GM23338 (cell line): Measurements from ENCODE around the gene FGGY. TPM values are rescaled to one million over a fixed set of nuclear protein-coding genes. Genes with fewer than 3 reads are reported as not detected.

Experiments used
- ATAC-seq: fragments of 200-7000 bp; cut with Tn5 transposase; 3 replicates; pipeline ENCODE4 v1.9.1; 2020
- DNase-seq: peaks from one replicate; pipeline ENCODE4 v3.0.0-alpha.2; 2015; ENCODE audit warnings: low spot score
- H2AFZ ChIP-seq: fragments of 200-600 bp; sonication (generic); 2 replicates; pipeline ENCODE4 v1.8.0; 2016; ENCODE audit warnings: antibody characterized with exemption, mild to moderate bottlenecking, moderate library complexity
- H3F3A ChIP-seq: fragments of 200-600 bp; sonication (generic); replicated peaks from 2 replicates; pipeline ENCODE4 v1.8.0; 2017; ENCODE audit warnings: antibody characterized with exemption, mixed run types, low read depth
- H3K27ac ChIP-seq: fragments of 200-600 bp; sonication (generic); 2 replicates; pipeline ENCODE4 v1.6.1; 2016; ENCODE audit warnings: low read depth
- H3K27me3 ChIP-seq: fragments of 200-600 bp; sonication (generic); 2 replicates; pipeline ENCODE4 v1.8.0; 2016; ENCODE audit warnings: mild to moderate bottlenecking, mixed run types, moderate library complexity; ENCODE audit not compliant: insufficient read depth
- H3K36me3 ChIP-seq: fragments of 200-600 bp; sonication (generic); 2 replicates; pipeline ENCODE4 v1.8.0; 2016; ENCODE audit warnings: mild to moderate bottlenecking; ENCODE audit not compliant: insufficient read depth
- H3K4me1 ChIP-seq: fragments of 200-600 bp; sonication (generic); 2 replicates; pipeline ENCODE4 v1.8.0; 2016; ENCODE audit warnings: mild to moderate bottlenecking, moderate library complexity; ENCODE audit not compliant: insufficient read depth
- H3K4me2 ChIP-seq: fragments of 200-600 bp; sonication (generic); 2 replicates; pipeline ENCODE4 v1.7.1; 2017; ENCODE audit warnings: mixed run types
- H3K4me3 ChIP-seq: fragments of 200-600 bp; sonication (generic); 2 replicates; pipeline ENCODE4 v1.6.1; 2016; ENCODE audit warnings: mixed run types
- H3K79me2 ChIP-seq: fragments of 200-600 bp; sonication (generic); replicated peaks from 2 replicates; pipeline ENCODE4 v1.8.0; 2017; ENCODE audit warnings: mild to moderate bottlenecking; ENCODE audit not compliant: insufficient read depth
- H3K9me2 ChIP-seq: fragments of 200-600 bp; sonication (generic); 2 replicates; pipeline ENCODE4 v1.8.0; 2017; ENCODE audit not compliant: insufficient read depth
- H4K20me1 ChIP-seq: fragments of 200-600 bp; sonication (generic); replicated peaks from 2 replicates; pipeline ENCODE4 v1.8.0; 2017; ENCODE audit warnings: mild to moderate bottlenecking; ENCODE audit not compliant: insufficient read depth
- H3K27ac Mint-ChIP-seq: 2 replicates; pipeline ENCODE4 v1.8.0; 2020; ENCODE audit warnings: inconsistent platforms, mild to moderate bottlenecking, moderate library complexity, mixed read lengths
- H3K27me3 Mint-ChIP-seq: 3 replicates; pipeline ENCODE4 v1.8.0; 2022; ENCODE audit warnings: low read depth, mild to moderate bottlenecking, moderate library complexity, mixed read lengths, inconsistent platforms; ENCODE audit not compliant: insufficient read depth, poor library complexity
- H3K36me3 Mint-ChIP-seq: 3 replicates; pipeline ENCODE4 v1.8.0; 2021; ENCODE audit warnings: low read depth, mild to moderate bottlenecking, inconsistent platforms, moderate library complexity, mixed read lengths
- H3K4me1 Mint-ChIP-seq: 3 replicates; pipeline ENCODE4 v1.8.0; 2020; ENCODE audit warnings: mild to moderate bottlenecking, inconsistent platforms, mixed read lengths
- H3K4me3 Mint-ChIP-seq: 3 replicates; pipeline ENCODE4 v1.8.0; 2021; ENCODE audit warnings: moderate library complexity, mild to moderate bottlenecking, inconsistent platforms, mixed read lengths
- H3K9me3 Mint-ChIP-seq: 3 replicates; pipeline ENCODE4 v1.8.0; 2020; ENCODE audit warnings: moderate library complexity, mild to moderate bottlenecking, inconsistent platforms, mixed read lengths
- EZH2 ChIP-seq: fragments of 200-600 bp; sonication (generic); IDR thresholded peaks from one replicate; pipeline ENCODE4 v1.8.0; 2017; ENCODE audit warnings: antibody characterized with exemption, mild to moderate bottlenecking, low read depth; ENCODE audit not compliant: unreplicated experiment
- JUNB ChIP-seq: IDR thresholded peaks from one replicate; pipeline ENCODE4 v1.6.1; 2016; ENCODE audit warnings: antibody characterized with exemption; ENCODE audit not compliant: unreplicated experiment
- STAT1 ChIP-seq: IDR thresholded peaks from one replicate; pipeline ENCODE4 v1.6.1; 2016; ENCODE audit warnings: antibody characterized with exemption; ENCODE audit not compliant: unreplicated experiment
- ZNF331 ChIP-seq: fragments of 250-450 bp; sonication (Bioruptor Pico); IDR thresholded peaks from 2 replicates; pipeline ENCODE4 v1.5.0; 2020; ENCODE audit warnings: low read depth, mild to moderate bottlenecking, moderate library complexity
- ZNF462 ChIP-seq: fragments of 250-450 bp; sonication (Bioruptor Pico); IDR thresholded peaks from 2 replicates; pipeline ENCODE4 v1.5.0; 2020; ENCODE audit warnings: mild to moderate bottlenecking, moderate library complexity
- polyA plus RNA-seq: library from polyadenylated mRNA; unstranded; fragments of >200 nt; fragmentation: Nextera tagmentation; extraction: Ambion mirVana; gene quantifications from 2 replicates; pipeline ENCODE4 v1.2.1, GENCODE V29; 2016
- total RNA-seq: library from RNA; depleted of rRNA; stranded (reverse); fragments of >200 nt; shearing (Covaris generic); gene quantifications from 2 replicates; pipeline ENCODE4 v1.2.3, GENCODE V29; 2014

Gene FGGY
- total and polyA plus RNA-seq, 2 experiments from 2014 or later = 10.9 to 21.4 TPM

DNA sequence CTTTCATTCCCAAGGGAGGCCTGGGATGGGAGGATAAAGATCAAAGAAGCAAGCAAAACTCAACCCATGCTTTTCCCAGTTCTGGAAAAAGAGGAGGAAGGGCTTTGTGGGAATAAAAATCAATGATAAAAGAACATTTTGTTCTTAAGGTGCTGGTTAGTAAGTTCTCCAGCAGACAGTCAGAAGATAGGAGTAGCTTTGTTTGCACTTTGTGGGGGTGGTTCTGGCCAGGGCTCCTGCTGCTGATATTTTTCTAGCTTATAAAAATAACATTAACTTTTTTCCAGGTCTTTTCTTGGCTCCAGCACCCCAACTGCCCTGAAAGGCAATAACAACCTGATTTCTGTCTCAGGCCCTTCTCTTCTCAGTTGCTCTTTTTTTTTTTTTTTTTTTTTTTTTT lies 220.0 kb downstream of the FGGY start:
- Histone ChIP-seq H3K27ac (no peak overlapping the region), H3K4me1 (no peaks in the 10 kb centered on the region; the same call in 1 of the 2 replicates), H4K20me1 (no peaks in the 10 kb centered on the region), H3K4me3 (no peak overlapping the region), H3K27me3 (no peaks in the 10 kb centered on the region), H3K4me2 (no peak overlapping the region), H3K36me3 (no peaks in the 10 kb centered on the region), H3F3A (no peaks in the 10 kb centered on the region), H2AFZ (no peak overlapping the region), H3K9me2 (no peaks in the 10 kb centered on the region), H3K79me2 (no peaks in the 10 kb centered on the region)
- H3K4me3 Mint-ChIP-seq = no peak overlapping the region
- H3K9me3 Mint-ChIP-seq = no peaks in the 10 kb centered on the region; the same call in 2 of the 3 replicates
- no peak for TF ChIP-seq JUNB
- no peak for TF ChIP-seq ZNF462 (CRISPR knock-in tag)
- no peak for TF ChIP-seq EZH2
- no peaks in the 10 kb centered on the region; the same call in 2 of the 3 replicates for H3K36me3 Mint-ChIP-seq
- H3K27ac Mint-ChIP-seq = no peak overlapping the region
- H3K4me1 Mint-ChIP-seq = no peaks in the 10 kb centered on the region
- no peak for DNase-seq
- ATAC-seq = no peak
- H3K27me3 Mint-ChIP-seq = no peaks in the 10 kb centered on the region

DNA sequence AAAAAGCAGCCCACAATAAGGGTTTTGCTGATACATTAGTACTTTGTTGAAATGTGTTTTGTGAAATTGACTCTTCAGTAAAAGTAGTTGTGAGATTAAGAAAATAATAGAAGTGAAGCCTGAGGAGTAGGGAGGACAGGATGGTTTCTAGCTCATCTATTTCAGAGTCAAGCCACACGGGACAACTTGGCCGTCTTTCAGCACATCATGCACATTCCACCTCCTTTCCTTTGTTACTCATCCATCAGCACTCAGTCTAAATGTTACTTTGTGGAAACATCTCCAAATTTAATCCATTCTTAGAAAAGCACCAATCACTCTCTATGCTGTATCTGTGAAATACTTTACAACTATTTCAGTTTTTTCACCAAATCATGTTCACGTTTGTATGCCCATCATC lies 223.3 kb downstream of the FGGY start:
- Histone ChIP-seq H2AFZ (no peak overlapping the region), H3K4me2 (no peak overlapping the region), H3K4me3 (no peak overlapping the region), H4K20me1 (no peaks in the 10 kb centered on the region), H3K4me1 (no peaks in the 10 kb centered on the region), H3K36me3 (no peaks in the 10 kb centered on the region), H3K79me2 (no peaks in the 10 kb centered on the region), H3K9me2 (no peaks in the 10 kb centered on the region), H3F3A (no peaks in the 10 kb centered on the region), H3K27ac (no peak overlapping the region), H3K27me3 (no peaks in the 10 kb centered on the region)
- no peak for TF ChIP-seq ZNF331
- TF ChIP-seq STAT1 = no peak
- DNase-seq (no peak), ATAC-seq (no peak)
- Mint-ChIP-seq H3K36me3 (no peaks in the 10 kb centered on the region; the same call in 2 of the 3 replicates), H3K27ac (no peak overlapping the region), H3K4me3 (no peak overlapping the region), H3K9me3 (no peaks in the 10 kb centered on the region; the same call in 2 of the 3 replicates), H3K27me3 (no peaks in the 10 kb centered on the region), H3K4me1 (no peaks in the 10 kb centered on the region)
